Upper lobe of left lung (tissue), 6 donors: ENCODE data around the gene MEGF8. TPM values are rescaled to one million over a fixed set of nuclear protein-coding genes. Genes with fewer than 3 reads are reported as not detected.

Experiments
- ATAC-seq, 2 donors: fragments of 200-7000 bp; cut with Tn5 transposase; one replicate each; pipeline ENCODE4 v1.9.1; 2022; ENCODE audit warnings: mild to moderate bottlenecking in 2 of 2, moderate library complexity in 2 of 2; ENCODE audit not compliant: low FRiP score in 2 of 2
- DNase-seq, 2 donors: peaks; one replicate each; pipeline ENCODE4 v3.0.0-alpha.2; 2019 to 2020
- H3K27ac ChIP-seq, 4 donors: fragments of 200-600 bp; sonication (generic); one replicate each; pipeline ENCODE4 v1.5.1; 2016 to 2019
- H3K27me3 ChIP-seq, 4 donors: fragments of 200-600 bp; sonication (generic); one replicate each; pipeline ENCODE4 v1.5.1; 2017 to 2019
- H3K36me3 ChIP-seq, 4 donors: fragments of 200-600 bp; sonication (generic); one replicate each; pipeline ENCODE4 v1.5.1; 2016 to 2019
- H3K4me1 ChIP-seq, 4 donors: fragments of 200-600 bp; sonication (generic); one replicate each; pipeline ENCODE4 v1.5.1; 2018 to 2019
- H3K4me3 ChIP-seq, 4 donors: fragments of 200-600 bp; sonication (generic); one replicate each; pipeline ENCODE4 v1.5.1; 2017 to 2019; ENCODE audit warnings: mild to moderate bottlenecking in 2 of 4, moderate library complexity in 1 of 4
- H3K9me3 ChIP-seq, 4 donors: fragments of 200-600 bp; sonication (generic); one replicate each; pipeline ENCODE4 v1.5.1; 2018 to 2019
- EP300 ChIP-seq, 4 donors: sonication (generic); formaldehyde crosslinking; IDR thresholded peaks; one replicate each; pipeline ENCODE4 v1.5.1; 2017; ENCODE audit warnings: antibody characterized with exemption in 4 of 4, control low read depth in 2 of 4
- POLR2A ChIP-seq, 4 donors: fragments of 450-650 bp; IDR thresholded peaks; one replicate each; pipeline ENCODE4 v1.5.1; 2016 to 2017; ENCODE audit warnings: antibody characterized with exemption in 4 of 4, mild to moderate bottlenecking in 2 of 4
- POLR2AphosphoS5 ChIP-seq, 2 donors: sonication (generic); formaldehyde crosslinking; IDR thresholded peaks; one replicate each; pipeline ENCODE4 v1.5.1; 2017; ENCODE audit warnings: antibody characterized with exemption in 2 of 2
- WGBS, 2 donors: methylation state at CpG; one replicate each; pipeline ENCODE4 v1.1.5; 2017 to 2018; 5-methylcytosine and 5-hydroxymethylcytosine counted together
- total RNA-seq, 6 donors: library from RNA; depleted of rRNA in 4 of 6; stranded (reverse); fragments of >200 nt in 4 of 6; gene quantifications; one replicate each; pipeline versions ENCODE4 v1.1.0 to v1.2.1, GENCODE V29; 2016 to 2021
- TF ChIP-seq, protein P1 (sequence below), 6 experiments: fragments of 450-650 bp in 4 of 6; fragments of 200-600 bp in 2 of 6; sonication (generic) in 2 of 6; IDR thresholded peaks; one replicate each; pipeline ENCODE4 v1.5.1; 2016 to 2019; ENCODE audit warnings: antibody characterized with exemption in 6 of 6
- donor health status: DM: no; HTN: no; CAD: no; lungs with moderate emphysema.
- donor health status: DM: no; HTN: yes; CAD: no; lungs with severe emphysema.

The MEGF8 gene
- total RNA-seq, 6 donors from 2014 or later: 13.7 to 30.7 (median 17.8) TPM

DNA sequence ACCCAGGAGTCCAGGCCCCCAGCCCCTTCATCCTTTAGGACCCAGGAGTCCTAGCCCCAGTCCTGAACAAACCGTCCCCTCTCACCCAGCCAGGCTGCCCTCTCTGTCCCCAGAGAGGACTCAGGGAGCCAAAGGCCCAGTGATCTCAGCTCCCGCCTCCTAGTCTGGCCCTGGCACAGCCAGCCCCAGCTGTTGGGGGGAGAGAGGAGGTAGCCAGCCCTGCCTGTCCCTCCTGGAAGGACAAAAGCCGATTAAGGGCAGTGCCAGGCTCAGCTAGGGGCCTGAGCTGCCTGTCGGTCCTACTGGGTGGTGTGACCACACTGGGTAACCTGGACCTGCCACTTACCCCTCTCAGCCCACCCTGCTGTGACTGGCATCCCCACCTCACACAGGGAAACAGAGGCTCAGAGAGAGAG is 87.2 kb downstream of the MEGF8 start:
- H3K27me3 ChIP-seq: no peaks in the 10 kb centered on the region
- no peaks in the 10 kb centered on the region for H3K9me3 ChIP-seq
- 85% methylated on average over 4 of the region's 4 CpGs; no CpG with 5 or more reads in 1 of the 2 donors for WGBS, 2 donors
- ATAC-seq (no peak), DNase-seq (no peak)
- TF ChIP-seq POLR2AphosphoS5 (IDR thresholded peaks at IDR 0.05): no peak
- TF ChIP-seq, protein P1, sequence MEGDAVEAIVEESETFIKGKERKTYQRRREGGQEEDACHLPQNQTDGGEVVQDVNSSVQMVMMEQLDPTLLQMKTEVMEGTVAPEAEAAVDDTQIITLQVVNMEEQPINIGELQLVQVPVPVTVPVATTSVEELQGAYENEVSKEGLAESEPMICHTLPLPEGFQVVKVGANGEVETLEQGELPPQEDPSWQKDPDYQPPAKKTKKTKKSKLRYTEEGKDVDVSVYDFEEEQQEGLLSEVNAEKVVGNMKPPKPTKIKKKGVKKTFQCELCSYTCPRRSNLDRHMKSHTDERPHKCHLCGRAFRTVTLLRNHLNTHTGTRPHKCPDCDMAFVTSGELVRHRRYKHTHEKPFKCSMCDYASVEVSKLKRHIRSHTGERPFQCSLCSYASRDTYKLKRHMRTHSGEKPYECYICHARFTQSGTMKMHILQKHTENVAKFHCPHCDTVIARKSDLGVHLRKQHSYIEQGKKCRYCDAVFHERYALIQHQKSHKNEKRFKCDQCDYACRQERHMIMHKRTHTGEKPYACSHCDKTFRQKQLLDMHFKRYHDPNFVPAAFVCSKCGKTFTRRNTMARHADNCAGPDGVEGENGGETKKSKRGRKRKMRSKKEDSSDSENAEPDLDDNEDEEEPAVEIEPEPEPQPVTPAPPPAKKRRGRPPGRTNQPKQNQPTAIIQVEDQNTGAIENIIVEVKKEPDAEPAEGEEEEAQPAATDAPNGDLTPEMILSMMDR (IDR thresholded peaks at IDR 0.05): no peak
- H3K4me1 ChIP-seq: peaks cover 0 to 4% (median 2%) of the 10 kb centered on the region in 4 donors
- H3K4me3 ChIP-seq: no peak overlapping the region
- no peak overlapping the region for H3K27ac ChIP-seq
- H3K36me3 ChIP-seq: no peaks in the 10 kb centered on the region

- DNase-seq (no peak), ATAC-seq (no peak)
- Histone ChIP-seq H3K27ac (peak overlapping the region in 1 of 4 donors; percentile 12), H3K9me3 (no peaks in the 10 kb centered on the region), H3K27me3 (peaks cover 0 to 4% (median 0%) of the 10 kb centered on the region in 4 donors), H3K4me1 (peaks cover 33 to 45% (median 38%) of the 10 kb centered on the region in 4 donors), H3K36me3 (no peaks in the 10 kb centered on the region), H3K4me3 (no peak overlapping the region)
- TF ChIP-seq EP300 (IDR thresholded peaks at IDR 0.05) (no peak), POLR2A (IDR thresholded peaks at IDR 0.05) (no peak), POLR2AphosphoS5 (IDR thresholded peaks at IDR 0.05) (no peak)
- TF ChIP-seq, protein P1 (IDR thresholded peaks at IDR 0.05): no peak
- WGBS, 2 donors: 47 to 59% methylated on average over 6 of the region's 6 CpGs
Measured at GRCh38 chr19:42419309-42419708, 93.9 kb downstream of the MEGF8 start.

DNA sequence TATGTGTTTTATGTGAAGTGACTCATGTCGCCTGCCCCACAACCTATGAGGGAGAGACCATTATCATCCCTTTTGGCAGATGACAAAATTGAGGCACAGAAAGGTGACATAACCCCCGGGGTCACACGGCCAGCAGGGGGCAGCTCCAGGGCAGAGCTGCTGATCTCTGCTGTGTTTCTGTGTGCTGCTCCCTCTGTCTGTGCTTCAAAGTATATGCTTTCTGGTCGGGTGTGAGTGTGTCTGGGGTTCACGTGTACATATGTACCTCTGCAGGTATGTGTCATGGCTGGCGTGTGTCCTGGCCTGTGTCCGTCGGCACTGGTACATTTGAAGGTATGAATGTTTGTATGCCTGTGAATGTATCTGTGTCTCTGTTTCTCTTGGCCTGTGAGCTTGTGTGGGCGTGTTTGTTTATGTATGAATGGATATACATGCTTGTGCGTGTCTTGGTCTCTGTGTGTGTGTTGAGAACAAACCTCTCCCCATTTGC is 94.7 kb downstream of the MEGF8 start:
- H3K36me3 ChIP-seq: no peaks in the 10 kb centered on the region
- no peak overlapping the region for H3K4me3 ChIP-seq
- TF ChIP-seq, protein P1 (IDR thresholded peaks at IDR 0.05): peak in 5 of 6 experiments; percentile 43 to 73 (median 55)
- no peak for TF ChIP-seq POLR2AphosphoS5 (IDR thresholded peaks at IDR 0.05)
- H3K27ac ChIP-seq: no peak overlapping the region
- peaks cover 0 to 5% (median 0%) of the 10 kb centered on the region in 4 donors for H3K27me3 ChIP-seq
- H3K9me3 ChIP-seq: no peaks in the 10 kb centered on the region
- ATAC-seq (no peak), DNase-seq (peak in 1 of 2 donors; percentile 72)
- WGBS, 2 donors: 46 to 57% methylated on average over 10 of the region's 10 CpGs
- peaks cover 35 to 45% (median 40%) of the 10 kb centered on the region in 4 donors for H3K4me1 ChIP-seq

DNA sequence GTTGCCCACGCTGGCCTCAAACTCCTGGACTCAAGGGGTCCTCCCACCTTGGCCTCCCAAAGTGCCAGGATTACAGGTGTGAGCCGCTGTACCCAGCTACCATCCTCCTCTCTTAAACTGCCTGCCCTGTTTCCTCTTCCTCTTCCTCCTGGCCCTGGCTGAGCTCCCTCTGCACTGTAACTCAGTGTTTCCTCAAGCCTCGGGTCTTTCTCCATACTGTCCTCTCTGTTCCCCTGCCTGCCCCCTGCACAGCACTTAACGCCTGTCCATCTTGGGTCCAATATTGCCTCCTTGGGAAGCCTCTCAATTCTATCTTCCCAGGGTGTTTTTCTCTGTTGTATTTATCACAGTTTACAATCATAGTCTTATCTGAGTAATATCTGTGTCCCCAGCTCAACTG is 95.7 kb downstream of the MEGF8 start:
- H3K36me3 ChIP-seq: no peaks in the 10 kb centered on the region
- H3K4me1 ChIP-seq: peaks cover 35 to 45% (median 40%) of the 10 kb centered on the region in 4 donors
- DNase-seq (no peak), ATAC-seq (no peak)
- H3K4me3 ChIP-seq: no peak overlapping the region
- TF ChIP-seq POLR2A (IDR thresholded peaks at IDR 0.05): no peak
- TF ChIP-seq, protein P1 (IDR thresholded peaks at IDR 0.05): no peak
- H3K9me3 ChIP-seq: no peaks in the 10 kb centered on the region
- 63 to 78% methylated on average over 4 of the region's 4 CpGs for WGBS, 2 donors
- peaks cover 0 to 5% (median 0%) of the 10 kb centered on the region in 4 donors for H3K27me3 ChIP-seq
- peak overlapping the region; percentile 30 to 86 (median 59) for H3K27ac ChIP-seq

DNA sequence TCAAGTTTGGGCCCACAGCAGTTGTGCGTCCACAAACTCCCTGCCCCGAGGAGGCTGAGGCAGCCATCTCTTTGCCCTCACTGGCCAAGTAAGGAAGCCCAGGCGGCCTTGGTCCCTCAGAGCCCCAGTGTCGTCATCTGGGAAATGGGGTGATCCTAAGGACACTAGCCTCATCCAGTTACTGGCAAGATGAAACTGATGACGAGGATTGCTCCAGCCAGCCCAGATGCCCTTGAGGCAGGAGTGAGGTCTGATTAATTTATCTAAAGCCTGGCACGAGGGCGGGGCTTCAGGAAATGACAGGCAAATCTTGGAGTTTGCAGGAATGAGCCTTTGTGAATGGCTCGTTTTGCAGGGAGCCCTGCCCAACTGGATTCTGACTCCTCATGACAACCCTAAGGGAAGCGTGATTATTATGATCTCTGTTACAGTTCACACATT is 96.2 kb downstream of the MEGF8 start:
- ATAC-seq (no peak), DNase-seq (no peak)
- TF ChIP-seq POLR2AphosphoS5 (IDR thresholded peaks at IDR 0.05) (peak; percentile 44 to 45), POLR2A (IDR thresholded peaks at IDR 0.05) (no peak), EP300 (IDR thresholded peaks at IDR 0.05) (peak in 1 of 4 donors; percentile 45)
- TF ChIP-seq, protein P1 (IDR thresholded peaks at IDR 0.05): no peak
- WGBS, 2 donors: 62 to 72% methylated on average over 9 of the region's 9 CpGs
- Histone ChIP-seq H3K27me3 (peaks cover 0 to 5% (median 0%) of the 10 kb centered on the region in 4 donors), H3K27ac (peak overlapping the region; percentile 30 to 86 (median 59)), H3K36me3 (no peaks in the 10 kb centered on the region), H3K4me3 (no peak overlapping the region), H3K9me3 (no peaks in the 10 kb centered on the region), H3K4me1 (peaks cover 35 to 45% (median 40%) of the 10 kb centered on the region in 4 donors)
